HEK293T (cell line): ENCODE data around the gene MRPS6.

Experiments used
- BHLHE40 ChIP-seq: fragments of 450-650 bp; IDR thresholded peaks from 2 replicates; pipeline ENCODE4 v1.6.1; 2016; ENCODE audit warnings: mild to moderate bottlenecking, moderate library complexity, borderline replicate concordance
- CTBP1 ChIP-seq: fragments of 450-650 bp; IDR thresholded peaks from 2 replicates; pipeline ENCODE4 v1.6.1; 2016; ENCODE audit warnings: borderline replicate concordance
- ELF4 ChIP-seq: fragments of 450-650 bp; IDR thresholded peaks from 2 replicates; pipeline ENCODE4 v1.6.1; 2017; ENCODE audit warnings: antibody characterized with exemption
- FOXK2 ChIP-seq: fragments of 450-650 bp; IDR thresholded peaks from 2 replicates; pipeline ENCODE4 v1.6.1; 2016; ENCODE audit warnings: mild to moderate bottlenecking
- FOXM1 ChIP-seq: fragments of 450-650 bp; IDR thresholded peaks from 2 replicates; pipeline ENCODE4 v1.6.1; 2017; ENCODE audit warnings: mild to moderate bottlenecking, borderline replicate concordance
- HDGF ChIP-seq: fragments of 450-650 bp; IDR thresholded peaks from 2 replicates; pipeline ENCODE4 v1.6.1; 2017; ENCODE audit warnings: antibody characterized with exemption, borderline replicate concordance
- L3MBTL2 ChIP-seq: fragments of 450-650 bp; conservative IDR thresholded peaks from 2 replicates; pipeline ENCODE4 v1.6.1; 2016; ENCODE audit warnings: mild to moderate bottlenecking
- NFRKB ChIP-seq: fragments of 450-650 bp; IDR thresholded peaks from 2 replicates; pipeline ENCODE4 v1.6.1; 2016; ENCODE audit warnings: mild to moderate bottlenecking, moderate library complexity
- SP1 ChIP-seq: fragments of 450-650 bp; IDR thresholded peaks from 2 replicates; pipeline ENCODE4 v1.6.1; 2017
- SUZ12 ChIP-seq: fragments of 450-650 bp; IDR thresholded peaks from 2 replicates; pipeline ENCODE4 v1.6.1; 2016; ENCODE audit warnings: mild to moderate bottlenecking
- ZNF384 ChIP-seq: fragments of 450-650 bp; IDR thresholded peaks from 2 replicates; pipeline ENCODE4 v1.6.1; 2016
- TF ChIP-seq, protein P1 (sequence below): fragments of 450-650 bp; IDR thresholded peaks from 2 replicates; pipeline ENCODE4 v1.6.1; 2016

DNA sequence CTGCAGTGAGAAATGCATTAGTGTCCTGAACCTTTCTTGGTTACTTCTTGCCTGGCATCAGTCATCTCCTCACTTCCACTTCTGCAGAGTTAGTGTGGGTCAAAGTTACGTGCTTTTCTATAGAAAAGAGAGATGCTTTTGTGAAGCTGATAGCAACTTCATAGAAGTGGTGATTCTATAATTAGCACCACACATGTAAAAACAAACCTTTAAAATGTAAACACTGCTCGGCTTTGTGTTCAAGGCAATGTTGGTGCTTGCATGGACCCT, 57.3 kb downstream of the MRPS6 start:
- TF ChIP-seq, protein P1, sequence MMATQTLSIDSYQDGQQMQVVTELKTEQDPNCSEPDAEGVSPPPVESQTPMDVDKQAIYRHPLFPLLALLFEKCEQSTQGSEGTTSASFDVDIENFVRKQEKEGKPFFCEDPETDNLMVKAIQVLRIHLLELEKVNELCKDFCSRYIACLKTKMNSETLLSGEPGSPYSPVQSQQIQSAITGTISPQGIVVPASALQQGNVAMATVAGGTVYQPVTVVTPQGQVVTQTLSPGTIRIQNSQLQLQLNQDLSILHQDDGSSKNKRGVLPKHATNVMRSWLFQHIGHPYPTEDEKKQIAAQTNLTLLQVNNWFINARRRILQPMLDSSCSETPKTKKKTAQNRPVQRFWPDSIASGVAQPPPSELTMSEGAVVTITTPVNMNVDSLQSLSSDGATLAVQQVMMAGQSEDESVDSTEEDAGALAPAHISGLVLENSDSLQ, result no peak
- no peak for TF ChIP-seq SP1
- no peak for TF ChIP-seq SUZ12
- TF ChIP-seq FOXK2, result no peak
- TF ChIP-seq FOXM1, result no peak
- TF ChIP-seq BHLHE40, result no peak
- TF ChIP-seq NFRKB, result no peak
- TF ChIP-seq CTBP1, result no peak
- TF ChIP-seq ZNF384, result no peak
- no peak for TF ChIP-seq HDGF
- no peak for TF ChIP-seq ELF4
- no peak for TF ChIP-seq L3MBTL2
